ENCODE measurements around the gene MDFIC2. TPM values are rescaled to one million over a fixed set of nuclear protein-coding genes. Genes with fewer than 3 reads are reported as not detected.

Gene MDFIC2
- total RNA-seq, 2 experiments from 2014 or later = not detected

GRCh38 chr3:70227437-70227836 is 85.0 kb downstream of the MDFIC2 start:
- ChIA-PET POLR2A (no interaction called here), CTCF (ENCODE audit: unreplicated experiment) (no interaction called here)

DNA sequence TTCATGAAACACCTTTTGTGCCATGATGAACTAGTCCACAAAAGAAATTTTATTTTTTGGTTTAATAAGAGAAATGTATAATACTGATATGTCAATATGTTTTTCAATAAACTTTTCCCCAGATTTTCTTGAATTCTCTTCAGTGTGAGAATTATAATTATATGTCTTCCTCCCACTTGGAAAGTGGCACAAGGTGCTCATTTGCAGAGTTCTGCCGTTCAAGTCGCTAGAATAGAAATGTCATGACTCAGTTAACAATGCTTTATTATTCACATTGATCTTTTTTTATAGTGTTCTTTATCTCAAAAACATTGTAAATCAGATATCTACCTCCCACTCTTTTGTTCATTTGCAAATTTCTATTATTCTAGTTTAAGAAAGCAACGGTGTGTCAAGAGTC is 87.3 kb downstream of the MDFIC2 start:
- H3K27ac ChIP-seq (ENCODE audit: low read depth, low read length, poor library complexity, severe bottlenecking) = no peak overlapping the region
- CTCF ChIA-PET (ENCODE audit: unreplicated experiment) = no interaction called here
- no TSS peak for BruUV-seq (replicated peaks)
- POLR2A ChIA-PET = no interaction called here
- no peak overlapping the region for H2AFZ ChIP-seq (ENCODE audit: low read length)
- no peaks in the 10 kb centered on the region for H3K36me3 ChIP-seq (ENCODE audit: insufficient read depth, low read length)
- DNase-seq (ENCODE audit: low spot score) = no peak
- no peak overlapping the region for H3K4me2 ChIP-seq (ENCODE audit: low read length)
- no peaks in the 10 kb centered on the region for H3K9me2 ChIP-seq (ENCODE audit: insufficient read depth, low read length)
- intact Hi-C loops (cut with micrococcal nuclease; ENCODE audit: unreplicated experiment) = no loop called here
- H3K4me1 ChIP-seq (ENCODE audit: insufficient read depth, low read length, poor library complexity, severe bottlenecking) = no peaks in the 10 kb centered on the region
- no peaks in the 10 kb centered on the region for H3K9me3 ChIP-seq (ENCODE audit: low read length)
- TF ChIP-seq CTCF (conservative IDR thresholded peaks at IDR 0.05; ENCODE audit: low read length) (no peak), EZH2phosphoT487 (IDR thresholded peaks at IDR 0.05; ENCODE audit: borderline replicate concordance, low read depth, low read length) (no peak)
- no peaks in the 10 kb centered on the region for H3K79me2 ChIP-seq (ENCODE audit: insufficient read depth, low read depth, low read length)
- no peaks in the 10 kb centered on the region for H4K20me1 ChIP-seq (ENCODE audit: insufficient read depth, low read length)
- no peak overlapping the region for H3K4me3 ChIP-seq (ENCODE audit: low read depth, low read length, poor library complexity, severe bottlenecking)

More at GRCh38 chr3:70227437-70227836, 85.0 kb downstream of the MDFIC2 start:
- intact Hi-C loops (cut with micrococcal nuclease; ENCODE audit: unreplicated experiment) = no loop called here
- Histone ChIP-seq H3K36me3 (ENCODE audit: insufficient read depth, low read length) (no peaks in the 10 kb centered on the region), H3K9me3 (ENCODE audit: low read length) (no peaks in the 10 kb centered on the region), H3K4me2 (ENCODE audit: low read length) (no peak overlapping the region), H3K27ac (ENCODE audit: low read depth, low read length, poor library complexity, severe bottlenecking) (no peak overlapping the region), H4K20me1 (ENCODE audit: insufficient read depth, low read length) (no peaks in the 10 kb centered on the region), H3K4me1 (ENCODE audit: insufficient read depth, low read length, poor library complexity, severe bottlenecking) (no peaks in the 10 kb centered on the region), H3K79me2 (ENCODE audit: insufficient read depth, low read depth, low read length) (no peaks in the 10 kb centered on the region), H3K4me3 (ENCODE audit: low read depth, low read length, poor library complexity, severe bottlenecking) (no peak overlapping the region), H3K9me2 (ENCODE audit: insufficient read depth, low read length) (no peaks in the 10 kb centered on the region), H2AFZ (ENCODE audit: low read length) (no peak overlapping the region)
- BruUV-seq (replicated peaks) = no TSS peak
- DNase-seq (ENCODE audit: low spot score) = no peak
- TF ChIP-seq EZH2phosphoT487 (IDR thresholded peaks at IDR 0.05; ENCODE audit: borderline replicate concordance, low read depth, low read length) = no peak
- TF ChIP-seq CTCF (conservative IDR thresholded peaks at IDR 0.05; ENCODE audit: low read length) = no peak

DNA sequence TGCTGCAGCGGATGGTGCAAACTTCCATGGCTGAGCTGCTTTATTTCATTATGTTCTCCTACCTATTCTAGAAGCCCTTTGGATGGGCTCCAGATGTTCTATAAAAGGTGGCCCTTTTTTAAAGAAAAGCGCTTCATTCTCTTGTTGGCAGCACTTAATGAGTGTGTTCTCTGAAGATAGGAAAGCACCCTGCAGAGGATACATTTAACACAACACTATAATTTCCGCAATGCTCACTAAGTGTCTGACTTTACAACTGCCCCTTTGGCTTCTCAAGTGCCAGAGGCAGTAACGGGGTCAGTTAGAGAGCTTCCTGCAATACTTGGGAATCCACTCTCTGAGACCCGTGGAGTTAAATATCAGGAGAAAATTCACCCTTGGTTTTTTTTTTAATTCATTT is 88.1 kb downstream of the MDFIC2 start:
- no peak overlapping the region for H3K27ac ChIP-seq (ENCODE audit: low read depth, low read length, poor library complexity, severe bottlenecking)
- TF ChIP-seq CTCF (conservative IDR thresholded peaks at IDR 0.05; ENCODE audit: low read length) (no peak), EZH2phosphoT487 (IDR thresholded peaks at IDR 0.05; ENCODE audit: borderline replicate concordance, low read depth, low read length) (no peak)
- no peak overlapping the region for H3K4me3 ChIP-seq (ENCODE audit: low read depth, low read length, poor library complexity, severe bottlenecking)
- H2AFZ ChIP-seq (ENCODE audit: low read length) = no peak overlapping the region
- intact Hi-C loops (cut with micrococcal nuclease; ENCODE audit: unreplicated experiment) = no loop called here
- BruUV-seq (replicated peaks) = no TSS peak
- ChIA-PET POLR2A (no interaction called here), CTCF (ENCODE audit: unreplicated experiment) (no interaction called here)
- H3K9me3 ChIP-seq (ENCODE audit: low read length) = no peaks in the 10 kb centered on the region
- no peaks in the 10 kb centered on the region for H3K36me3 ChIP-seq (ENCODE audit: insufficient read depth, low read length)
- no peaks in the 10 kb centered on the region for H4K20me1 ChIP-seq (ENCODE audit: insufficient read depth, low read length)
- H3K4me2 ChIP-seq (ENCODE audit: low read length) = no peak overlapping the region
- no peaks in the 10 kb centered on the region for H3K4me1 ChIP-seq (ENCODE audit: insufficient read depth, low read length, poor library complexity, severe bottlenecking)
- H3K79me2 ChIP-seq (ENCODE audit: insufficient read depth, low read depth, low read length) = no peaks in the 10 kb centered on the region
- no peak for DNase-seq (ENCODE audit: low spot score)
- H3K9me2 ChIP-seq (ENCODE audit: insufficient read depth, low read length) = no peaks in the 10 kb centered on the region

All from OCI-LY7 (cell line).